Neural cell (in vitro differentiated cells): ENCODE measurements around the gene FOXJ3. TPM values are rescaled to one million over a fixed set of nuclear protein-coding genes. Genes with fewer than 3 reads are reported as not detected.

Experiments
- H2AFZ ChIP-seq: fragments of 200-600, 300-800 bp; sonication (generic), shearing (Covaris generic); 2 replicates; pipeline ENCODE4 v1.6.0; 2014; ENCODE audit warnings: low read depth, mild to moderate bottlenecking, antibody characterized with exemption, low read length, moderate library complexity
- H3F3A ChIP-seq: fragments of 200-600 bp; shearing (Covaris generic); 2 replicates; pipeline ENCODE4 v1.6.1; 2016; ENCODE audit warnings: mild to moderate bottlenecking, moderate library complexity, mixed read lengths, antibody characterized with exemption, low read length; ENCODE audit not compliant: insufficient read depth, poor library complexity, severe bottlenecking
- H3K27ac ChIP-seq: fragments of 200-600, 300-800 bp; sonication (generic), shearing (Covaris generic); 2 replicates; pipeline ENCODE4 v1.5.1; 2014; ENCODE audit warnings: mild to moderate bottlenecking, low read length, moderate library complexity
- H3K27me3 ChIP-seq: fragments of 300-800, 200-600 bp; sonication (generic), shearing (Covaris generic); 2 replicates; pipeline ENCODE4 v1.6.0; 2014; ENCODE audit warnings: mild to moderate bottlenecking, low read depth, low read length, moderate library complexity; ENCODE audit not compliant: insufficient read depth
- H3K36me3 ChIP-seq: fragments of 300-800, 200-600 bp; sonication (generic), shearing (Covaris generic); 2 replicates; pipeline ENCODE4 v1.5.1; 2014; ENCODE audit warnings: mild to moderate bottlenecking, antibody characterized with exemption, low read length, moderate library complexity; ENCODE audit not compliant: insufficient read depth
- H3K4me2 ChIP-seq: fragments of 300-800, 200-600 bp; sonication (generic), shearing (Covaris generic); 2 replicates; pipeline ENCODE4 v1.6.0; 2014; ENCODE audit warnings: mild to moderate bottlenecking, low read length
- H3K4me3 ChIP-seq: fragments of 300-800, 200-600 bp; sonication (generic), shearing (Covaris generic); 2 replicates; pipeline ENCODE4 v1.5.1; 2014; ENCODE audit warnings: mild to moderate bottlenecking, low read length, moderate library complexity
- H3K79me2 ChIP-seq: fragments of 200-600 bp; shearing (Covaris generic); replicated peaks from 2 replicates; pipeline ENCODE4 v1.6.0; 2014; ENCODE audit warnings: mild to moderate bottlenecking, low read length, moderate library complexity; ENCODE audit not compliant: insufficient read depth
- H3K9ac ChIP-seq: fragments of 300-800, 200-600 bp; sonication (generic), shearing (Covaris generic); 2 replicates; pipeline ENCODE4 v1.6.1; 2016; ENCODE audit warnings: mild to moderate bottlenecking, low read length, mixed read lengths
- H3K9me2 ChIP-seq: fragments of 200-600 bp; shearing (Covaris generic); 2 replicates; pipeline ENCODE4 v1.6.1; 2016; ENCODE audit warnings: mild to moderate bottlenecking, low read length, mixed read lengths; ENCODE audit not compliant: insufficient read depth
- H3K9me3 ChIP-seq: fragments of 200-600, 300-800 bp; sonication (generic), shearing (Covaris generic); 2 replicates; pipeline ENCODE4 v1.6.1; 2016; ENCODE audit warnings: mild to moderate bottlenecking, mixed run types, low read length, moderate library complexity, mixed read lengths
- H4K20me1 ChIP-seq: fragments of 200-600 bp; shearing (Covaris generic); 2 replicates; pipeline ENCODE4 v1.6.1; 2016; ENCODE audit warnings: mild to moderate bottlenecking, mixed run types; ENCODE audit not compliant: insufficient read depth
- CTCF ChIP-seq: fragments of 450-650 bp; IDR thresholded peaks from 2 replicates; pipeline ENCODE4 v1.5.1; 2014; ENCODE audit warnings: antibody characterized with exemption, mild to moderate bottlenecking, moderate library complexity; ENCODE audit not compliant: poor library complexity, severe bottlenecking
- EP300 ChIP-seq: fragments of 450-650 bp; conservative IDR thresholded peaks from 2 replicates; pipeline ENCODE4 v1.6.1; 2014; ENCODE audit warnings: antibody characterized with exemption, mild to moderate bottlenecking, moderate library complexity; ENCODE audit not compliant: poor library complexity, severe bottlenecking
- EZH2 ChIP-seq: fragments of 200-600, 300-800 bp; shearing (Covaris generic), sonication (generic); IDR thresholded peaks from 2 replicates; pipeline ENCODE4 v1.6.1; 2014; ENCODE audit warnings: antibody characterized with exemption, low read length, borderline replicate concordance, mild to moderate bottlenecking; ENCODE audit not compliant: insufficient read depth, poor library complexity, severe bottlenecking
- MXI1 ChIP-seq: fragments of 450-650 bp; conservative IDR thresholded peaks from 2 replicates; pipeline ENCODE4 v1.6.1; 2014; ENCODE audit warnings: antibody characterized with exemption, mild to moderate bottlenecking; ENCODE audit not compliant: poor library complexity, severe bottlenecking
- POLR2AphosphoS5 ChIP-seq: IDR thresholded peaks from 2 replicates; pipeline ENCODE4 v1.6.1; 2012
- RAD21 ChIP-seq: fragments of 450-650 bp; conservative IDR thresholded peaks from 2 replicates; pipeline ENCODE4 v1.6.1; 2014; ENCODE audit warnings: antibody characterized with exemption, mild to moderate bottlenecking, moderate library complexity
- REST ChIP-seq: IDR thresholded peaks from 2 replicates; pipeline ENCODE4 v1.6.1; 2012; ENCODE audit warnings: borderline replicate concordance
- SMC3 ChIP-seq: fragments of 450-650 bp; conservative IDR thresholded peaks from 2 replicates; pipeline ENCODE4 v1.6.1; 2014; ENCODE audit warnings: antibody characterized with exemption, mild to moderate bottlenecking, moderate library complexity; ENCODE audit not compliant: poor library complexity
- TAF1 ChIP-seq: IDR thresholded peaks from 2 replicates; pipeline ENCODE4 v1.6.1; 2012; ENCODE audit warnings: low read depth
- polyA plus RNA-seq: library from polyadenylated mRNA; depleted of rRNA; stranded (reverse); fragments of >200 nt; gene quantifications from 2 replicates; pipeline ENCODE4 v1.2.3, GENCODE V29; 2014

FOXJ3 gene
- polyA plus RNA-seq, 1 donor from 2014 or later, result 36.0 TPM

- H3K9me2 ChIP-seq, result no peaks in the 10 kb centered on the region
- no peak for TF ChIP-seq MXI1
- no peak for TF ChIP-seq EP300
- TF ChIP-seq TAF1, result no peak
- no peak for TF ChIP-seq REST
- TF ChIP-seq CTCF, result no peak
- TF ChIP-seq SMC3, result no peak
- TF ChIP-seq EZH2, result no peak
- no peak for TF ChIP-seq RAD21
- TF ChIP-seq POLR2AphosphoS5, result no peak
- H3K9ac ChIP-seq, result no peak overlapping the region
- no peak overlapping the region for H3K27ac ChIP-seq
- no peak overlapping the region for H2AFZ ChIP-seq
- H3K27me3 ChIP-seq, result no peaks in the 10 kb centered on the region
- H3K79me2 ChIP-seq, result peaks cover 5% of the 10 kb centered on the region
- H3K4me3 ChIP-seq, result no peak overlapping the region
- H4K20me1 ChIP-seq, result no peaks in the 10 kb centered on the region
- no peak overlapping the region for H3K4me2 ChIP-seq
- H3K9me3 ChIP-seq, result no peaks in the 10 kb centered on the region
- H3K36me3 ChIP-seq, result peaks cover 22% of the 10 kb centered on the region
- H3F3A ChIP-seq, result no peaks in the 10 kb centered on the region
Measured at GRCh38 chr1:42198251-42198650, 136.8 kb downstream of the FOXJ3 start.

GRCh38 chr1:42195841-42196240 lies 139.2 kb downstream of the FOXJ3 start:
- Histone ChIP-seq H3K36me3 (peaks cover 16% of the 10 kb centered on the region), H3K27ac (no peak overlapping the region), H3K9ac (no peak overlapping the region), H3K9me3 (no peaks in the 10 kb centered on the region), H3K4me2 (no peak overlapping the region), H3K27me3 (no peaks in the 10 kb centered on the region), H3K9me2 (no peaks in the 10 kb centered on the region), H3K79me2 (peaks cover 5% of the 10 kb centered on the region), H2AFZ (no peak overlapping the region), H3K4me3 (no peak overlapping the region), H3F3A (no peaks in the 10 kb centered on the region), H4K20me1 (no peaks in the 10 kb centered on the region)
- no peak for TF ChIP-seq RAD21
- no peak for TF ChIP-seq EZH2
- TF ChIP-seq EP300, result no peak
- no peak for TF ChIP-seq CTCF
- no peak for TF ChIP-seq MXI1
- TF ChIP-seq REST, result no peak
- no peak for TF ChIP-seq SMC3
- TF ChIP-seq TAF1, result no peak
- no peak for TF ChIP-seq POLR2AphosphoS5
